ENCODE results near the gene FAM120B.
"Not testable (repeated sequence)": the region's sequence is repeated elsewhere in the genome, so short reads cannot be mapped to it uniquely, and the experiment has no call there.

FAM120B gene

GRCh38 chr6:170385506-170385905 is 78.9 kb downstream of the FAM120B start:
- DNase-seq (ENCODE audit: low spot score) = no peak

- no peak for DNase-seq (ENCODE audit: low spot score)
These were observed 81.6 kb downstream of the FAM120B start for GRCh38 chr6:170388113-170388512.

- no peak for DNase-seq (ENCODE audit: low spot score)
These were observed 86.5 kb downstream of the FAM120B start for GRCh38 chr6:170393033-170393432.

DNA sequence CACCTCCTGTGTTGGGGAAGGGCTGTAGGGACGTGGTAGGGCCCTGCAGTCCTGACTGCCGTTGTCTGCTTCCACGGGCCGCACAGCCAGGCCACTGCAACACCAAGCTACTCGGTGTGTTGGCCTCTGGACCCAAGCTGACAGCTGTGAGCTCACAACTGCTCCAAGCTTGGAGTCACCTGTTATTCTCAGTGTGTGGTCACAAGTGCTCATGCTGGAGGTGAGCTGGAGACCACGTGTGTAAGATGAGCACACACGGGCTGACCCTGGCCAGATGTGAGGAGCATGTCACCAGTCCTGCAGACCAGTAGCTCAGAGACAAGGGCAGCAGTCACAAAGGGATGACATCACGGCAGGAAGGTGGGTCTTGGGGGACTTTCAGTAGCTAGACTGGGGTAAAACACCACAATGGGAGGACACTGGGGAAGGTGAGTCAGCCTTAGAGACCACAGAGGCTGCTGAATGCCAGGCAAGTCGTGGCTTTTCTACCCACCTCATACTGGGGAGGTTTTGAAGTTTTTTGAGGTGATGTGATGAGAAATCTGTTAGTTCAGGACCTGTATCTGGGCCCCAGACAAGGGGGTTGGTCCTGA is 87.3 kb downstream of the FAM120B start:
- no peak for DNase-seq (ENCODE audit: low spot score)

DNA sequence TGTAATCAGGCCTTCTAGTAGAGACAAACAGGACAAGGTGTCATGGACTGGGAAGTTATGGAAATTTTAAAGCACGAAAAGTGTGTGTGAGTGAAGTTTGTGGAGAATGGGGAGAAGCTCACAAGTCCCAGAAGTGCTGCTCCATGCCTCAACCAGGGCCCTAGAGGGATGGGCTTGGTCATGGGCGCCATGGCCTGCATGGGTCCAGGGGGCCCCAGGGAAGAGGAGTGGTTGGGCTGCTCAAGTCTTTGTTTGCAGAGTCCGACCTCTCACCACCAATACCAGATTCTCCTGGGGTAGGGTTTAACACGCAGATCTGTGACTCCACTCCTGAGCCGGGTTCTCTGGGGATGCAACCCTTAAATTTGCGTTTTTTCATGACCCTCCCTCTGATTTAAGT is 88.4 kb downstream of the FAM120B start:
- DNase-seq (ENCODE audit: low spot score) = no peak

DNA sequence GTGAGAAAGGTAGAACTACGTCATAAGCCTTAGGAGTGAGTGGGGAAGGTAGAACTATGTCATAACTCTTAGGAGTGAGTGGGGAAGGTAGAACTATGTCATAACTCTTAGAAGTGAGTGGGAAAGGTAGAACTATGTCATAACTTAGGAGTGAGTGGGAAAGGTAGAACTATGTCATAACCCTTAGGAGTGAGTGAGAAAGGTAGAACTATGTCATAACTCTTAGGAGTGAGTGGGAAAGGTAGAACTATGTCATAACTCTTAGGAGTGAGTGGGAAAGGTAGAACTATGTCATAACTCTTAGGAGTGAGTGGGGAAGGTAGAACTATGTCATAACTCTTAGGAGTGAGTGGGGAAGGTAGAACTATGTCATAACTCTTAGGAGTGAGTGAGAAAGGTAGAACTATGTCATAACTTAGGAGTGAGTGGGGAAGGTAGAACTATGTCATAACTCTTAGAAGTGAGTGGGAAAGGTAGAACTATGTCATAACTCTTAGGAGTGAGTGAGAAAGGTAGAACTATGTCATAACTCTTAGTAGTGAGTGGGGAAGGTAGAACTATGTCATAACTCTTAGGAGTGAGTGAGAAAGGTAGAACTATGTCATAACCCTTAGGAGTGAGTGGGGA is 92.3 kb downstream of the FAM120B start:
- DNase-seq (ENCODE audit: low spot score) = not testable (repeated sequence)

DNA sequence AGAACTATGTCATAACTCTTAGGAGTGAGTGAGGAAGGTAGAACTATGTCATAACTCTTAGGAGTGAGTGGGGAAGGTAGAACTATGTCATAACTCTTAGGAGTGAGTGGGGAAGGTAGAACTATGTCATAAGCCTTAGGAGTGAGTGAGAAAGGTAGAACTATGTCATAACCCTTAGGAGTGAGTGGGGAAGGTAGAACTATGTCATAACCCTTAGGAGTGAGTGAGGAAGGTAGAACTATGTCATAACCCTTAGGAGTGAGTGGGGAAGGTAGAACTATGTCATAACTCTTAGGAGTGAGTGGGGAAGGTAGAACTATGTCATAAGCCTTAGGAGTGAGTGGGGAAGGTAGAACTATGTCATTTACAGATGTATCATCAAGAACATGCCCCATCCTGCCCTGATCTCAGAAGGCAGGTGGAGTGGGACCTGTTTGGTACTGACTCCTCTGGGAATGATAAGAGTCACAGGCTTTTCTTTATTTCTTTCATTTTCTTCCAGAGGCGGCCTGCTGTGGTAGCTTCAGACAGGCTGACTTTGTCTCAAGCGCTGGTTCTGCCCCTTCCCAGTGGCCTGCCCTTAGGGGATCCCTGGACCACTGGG is 93.5 kb downstream of the FAM120B start:
- not testable (repeated sequence) for DNase-seq (ENCODE audit: low spot score)

DNA sequence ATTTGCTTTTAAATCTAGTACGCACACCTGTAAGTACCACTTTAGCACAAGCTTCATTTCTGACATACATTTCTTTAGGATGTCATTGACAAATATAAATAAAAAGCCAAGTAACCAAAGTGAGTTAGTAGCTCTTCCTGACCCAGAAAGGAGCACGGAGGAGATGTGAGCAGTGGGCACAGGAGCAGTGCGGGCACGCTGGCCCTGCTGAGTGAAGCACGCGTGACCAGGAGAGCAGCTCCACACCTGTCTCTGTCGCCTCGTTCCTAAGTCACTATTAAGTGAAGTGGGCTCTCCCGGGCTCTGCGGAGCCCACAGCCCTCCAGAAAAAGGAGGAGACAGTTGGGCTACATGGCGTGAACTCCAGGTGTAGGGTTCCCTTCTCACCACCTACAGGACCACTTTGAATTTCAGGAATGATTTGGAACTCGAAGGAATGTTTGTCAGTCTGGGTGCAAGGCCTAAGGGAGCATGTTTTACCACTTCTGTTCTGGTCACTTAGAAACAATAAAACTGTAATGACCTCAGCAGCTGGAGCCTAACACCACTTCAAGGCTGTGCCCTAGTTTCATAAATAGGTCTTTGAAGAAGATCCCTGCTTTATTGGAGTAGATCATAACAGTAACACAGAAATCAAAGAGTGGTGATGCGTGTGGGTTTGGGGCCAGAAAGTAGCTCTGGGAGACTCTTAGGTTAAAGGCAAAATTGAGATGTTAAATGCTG is 95.9 kb downstream of the FAM120B start:
- DNase-seq (ENCODE audit: low spot score) = no peak

DNA sequence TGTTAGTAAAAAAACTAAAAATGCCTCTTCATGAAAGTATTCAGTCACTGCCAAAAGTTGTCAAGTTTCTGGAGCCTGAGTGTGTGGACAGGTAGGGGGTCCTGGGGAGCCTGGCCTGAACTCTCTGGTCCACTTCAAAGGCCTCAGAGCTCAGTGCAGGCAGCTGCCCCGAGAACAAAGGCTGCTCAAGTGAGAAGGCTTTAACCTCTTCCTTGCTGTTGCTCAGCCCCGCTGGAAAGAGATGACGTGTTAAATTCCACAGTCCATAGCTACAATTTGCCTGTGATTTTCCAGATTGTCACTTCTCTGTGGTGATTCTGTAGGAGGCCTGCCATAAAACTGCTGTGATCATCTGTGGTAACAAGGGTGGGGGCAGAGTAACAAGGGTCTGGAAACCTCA is 96.9 kb downstream of the FAM120B start:
- peak; percentile 18 for DNase-seq (ENCODE audit: low spot score)

GRCh38 chr6:170404036-170404435 is 97.5 kb downstream of the FAM120B start:
- peak; percentile 74 for DNase-seq (ENCODE audit: low spot score)

DNA sequence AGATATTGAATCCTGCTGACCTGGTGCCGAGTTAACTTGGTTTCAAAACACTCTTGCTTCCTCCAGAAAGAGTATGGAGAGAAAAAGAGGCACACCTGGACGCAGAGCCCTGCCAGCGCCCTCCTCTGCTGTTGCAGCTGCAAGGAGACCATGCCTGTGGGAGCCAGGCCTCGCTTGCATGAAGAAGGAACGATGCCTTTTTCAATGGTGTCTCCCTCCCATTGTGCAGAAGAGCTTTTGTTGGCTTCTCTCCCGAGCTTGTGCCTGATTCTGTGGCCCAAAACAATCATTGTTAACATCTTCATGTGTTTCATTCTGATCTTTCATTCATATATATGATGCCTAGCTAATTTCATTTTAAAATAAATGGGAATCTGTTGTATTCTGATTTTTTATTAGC is 98.1 kb downstream of the FAM120B start:
- peak; percentile 40 for DNase-seq (ENCODE audit: low spot score)

DNA sequence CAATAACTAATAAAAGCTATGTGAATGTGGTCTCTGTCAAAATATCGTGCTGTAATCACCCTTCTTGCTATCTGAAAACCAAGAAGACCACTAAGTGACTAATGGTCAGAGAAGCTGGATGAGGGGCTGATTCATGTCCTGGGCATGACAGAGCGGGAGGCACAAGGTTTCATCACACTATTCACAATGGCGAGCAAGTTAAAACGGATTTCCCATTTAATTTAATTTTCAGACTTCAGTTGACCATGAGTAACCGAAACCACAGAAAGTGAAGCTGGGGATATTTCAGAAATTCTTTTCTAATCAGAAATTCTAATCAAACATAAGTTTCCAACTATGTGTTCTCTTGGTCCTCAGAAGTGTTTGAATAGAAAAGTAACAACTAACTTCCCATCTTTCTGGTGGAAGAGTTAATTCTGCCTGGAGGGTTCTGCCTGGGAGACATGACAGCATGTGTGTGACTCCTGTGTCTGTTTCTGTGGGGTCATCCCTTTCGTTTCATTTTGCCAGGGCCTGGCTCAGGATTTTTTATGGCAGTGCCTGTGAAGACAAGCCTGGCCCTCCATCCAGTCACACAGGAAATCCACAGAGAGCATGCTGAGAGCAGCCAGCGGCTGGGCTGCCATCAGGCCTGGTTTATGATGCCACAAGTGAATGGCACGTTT is 98.9 kb downstream of the FAM120B start:
- no peak for DNase-seq (ENCODE audit: low spot score)

- no peak for DNase-seq (ENCODE audit: low spot score)
These were observed 100.6 kb downstream of the FAM120B start for GRCh38 chr6:170407200-170407599.

- no peak for DNase-seq (ENCODE audit: low spot score)
These were observed 101.4 kb downstream of the FAM120B start for GRCh38 chr6:170407932-170408331.

DNA sequence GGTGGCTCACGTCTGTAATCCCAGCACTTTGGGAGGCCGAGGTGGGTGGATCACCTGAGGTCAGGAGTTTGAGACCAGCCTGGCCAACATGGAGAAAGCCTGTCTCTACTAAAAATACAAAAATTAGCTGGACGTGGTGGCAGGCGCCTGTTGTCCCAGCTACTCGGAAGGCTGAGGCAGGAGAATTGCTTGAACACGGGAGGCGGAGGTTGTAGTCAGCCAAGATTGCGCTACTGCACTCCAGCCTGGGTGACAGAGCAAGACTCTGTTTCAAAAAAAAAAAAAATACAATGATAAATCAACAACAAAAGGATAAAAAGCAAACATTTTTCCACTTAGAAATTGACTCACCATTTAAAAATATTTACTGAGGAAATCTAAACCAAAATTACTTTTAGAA is 103.2 kb downstream of the FAM120B start:
- DNase-seq (ENCODE audit: low spot score) = not testable (repeated sequence)

DNA sequence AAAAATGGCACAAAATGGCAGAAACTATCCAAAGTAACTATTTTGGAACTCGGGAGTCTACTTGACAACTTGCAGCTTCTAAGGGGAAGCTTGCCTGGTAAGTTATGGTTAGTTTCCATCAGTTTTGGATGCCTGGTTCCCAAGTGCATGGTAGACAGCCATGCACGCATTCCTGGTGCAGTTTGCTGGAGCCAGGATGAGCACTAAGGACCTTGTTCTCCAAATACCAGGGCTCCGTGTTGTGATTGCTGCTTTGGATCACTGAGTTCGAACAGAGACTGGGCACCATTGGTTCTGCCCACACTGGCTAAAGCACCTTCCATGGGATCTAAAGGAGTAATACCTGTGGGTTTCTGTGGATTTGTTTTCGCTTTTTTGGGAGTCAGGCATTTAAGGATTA is 103.7 kb downstream of the FAM120B start:
- DNase-seq (ENCODE audit: low spot score) = no peak

DNA sequence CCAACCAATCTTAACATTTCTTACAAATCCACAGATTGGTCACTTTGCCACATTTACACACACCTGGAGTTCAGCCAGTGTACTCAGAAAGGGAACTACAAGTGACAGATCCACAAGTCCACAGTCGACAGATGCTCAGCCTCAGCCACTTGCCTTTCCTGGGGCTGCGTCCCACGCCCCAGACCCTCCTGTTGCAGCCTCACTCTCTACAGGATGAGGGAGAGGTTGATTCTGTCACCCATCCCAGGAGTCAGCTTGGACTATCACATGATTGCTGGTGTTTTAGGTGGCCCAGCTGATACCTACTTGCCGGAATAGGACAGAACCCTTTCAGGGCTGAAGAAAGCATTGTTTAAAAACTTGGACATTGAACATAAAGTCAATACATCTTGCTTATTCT is 108.8 kb downstream of the FAM120B start:
- DNase-seq (ENCODE audit: low spot score) = no peak

- no peak for DNase-seq (ENCODE audit: low spot score)
These were observed 109.7 kb downstream of the FAM120B start for GRCh38 chr6:170416303-170416702.

GRCh38 chr6:170416959-170417606 is 110.5 kb downstream of the FAM120B start:
- DNase-seq (ENCODE audit: low spot score) = no peak

GRCh38 chr6:170417881-170418280 is 111.3 kb downstream of the FAM120B start:
- DNase-seq (ENCODE audit: low spot score) = no peak

DNA sequence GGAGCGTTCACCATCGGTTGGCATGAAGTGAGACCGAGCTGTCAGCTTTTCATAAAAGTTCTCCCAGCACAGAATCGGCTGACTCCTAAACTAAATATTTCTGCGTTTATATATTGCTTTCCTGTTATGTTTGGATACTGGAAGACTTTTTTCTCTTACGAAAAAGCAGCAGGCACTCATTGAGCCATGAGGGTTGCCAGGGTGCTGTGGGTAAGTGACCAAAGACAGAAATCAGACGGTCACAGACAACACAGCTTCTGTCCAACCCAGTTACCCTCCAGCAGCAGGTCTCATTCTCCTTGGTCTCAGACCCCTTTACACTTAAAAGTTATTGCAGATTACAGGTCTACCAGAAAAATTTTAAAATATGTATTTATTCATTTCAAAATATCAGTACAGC is 113.7 kb downstream of the FAM120B start:
- no peak for DNase-seq (ENCODE audit: low spot score)
